Transverse colon (tissue), 3 donors: ENCODE data around the gene ELP5.

Source experiments
- POLR2A ChIP-seq: fragments of 450-650 bp; IDR thresholded peaks from one replicate; pipeline ENCODE4 v1.6.1; 2016; ENCODE audit warnings: antibody characterized with exemption, mild to moderate bottlenecking, moderate library complexity
- TF ChIP-seq, protein P1 (sequence below), 5 experiments: fragments of 200-600 bp in 3 of 5; fragments of 450-650 bp in 2 of 5; sonication (generic) in 3 of 5; IDR thresholded peaks; 1 replicate in 2 of 5; 2 replicates in 3 of 5; pipeline ENCODE4 v1.5.1; 2016 to 2017; ENCODE audit warnings: antibody characterized with exemption in 5 of 5, inconsistent platforms in 3 of 5, mild to moderate bottlenecking in 2 of 5, moderate library complexity in 1 of 5

GRCh38 chr17:7215136-7215638 lies 36.8 kb upstream of the ELP5 start:
- TF ChIP-seq, protein P1, sequence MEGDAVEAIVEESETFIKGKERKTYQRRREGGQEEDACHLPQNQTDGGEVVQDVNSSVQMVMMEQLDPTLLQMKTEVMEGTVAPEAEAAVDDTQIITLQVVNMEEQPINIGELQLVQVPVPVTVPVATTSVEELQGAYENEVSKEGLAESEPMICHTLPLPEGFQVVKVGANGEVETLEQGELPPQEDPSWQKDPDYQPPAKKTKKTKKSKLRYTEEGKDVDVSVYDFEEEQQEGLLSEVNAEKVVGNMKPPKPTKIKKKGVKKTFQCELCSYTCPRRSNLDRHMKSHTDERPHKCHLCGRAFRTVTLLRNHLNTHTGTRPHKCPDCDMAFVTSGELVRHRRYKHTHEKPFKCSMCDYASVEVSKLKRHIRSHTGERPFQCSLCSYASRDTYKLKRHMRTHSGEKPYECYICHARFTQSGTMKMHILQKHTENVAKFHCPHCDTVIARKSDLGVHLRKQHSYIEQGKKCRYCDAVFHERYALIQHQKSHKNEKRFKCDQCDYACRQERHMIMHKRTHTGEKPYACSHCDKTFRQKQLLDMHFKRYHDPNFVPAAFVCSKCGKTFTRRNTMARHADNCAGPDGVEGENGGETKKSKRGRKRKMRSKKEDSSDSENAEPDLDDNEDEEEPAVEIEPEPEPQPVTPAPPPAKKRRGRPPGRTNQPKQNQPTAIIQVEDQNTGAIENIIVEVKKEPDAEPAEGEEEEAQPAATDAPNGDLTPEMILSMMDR (IDR thresholded peaks at IDR 0.05) = no peak
- no peak for TF ChIP-seq POLR2A
